ENCODE measurements around the gene PRDM11.

The PRDM11 gene

GRCh38 chr11:45188127-45188526, 41.7 kb downstream of the PRDM11 start:
- DNase-seq (ENCODE audit: low read depth in 1 of 2, low spot score in 1 of 2), result no peak
- TF ChIP-seq JUND (IDR thresholded peaks at IDR 0.05; ENCODE audit: low read depth), result no peak
- in situ Hi-C loops (cut with HindIII; ENCODE audit: low pct_unique_long_range_greater_than_20kb, low sequenced_read_pairs), result no loop called here

GRCh38 chr11:45189230-45189629, 42.8 kb downstream of the PRDM11 start:
- in situ Hi-C loops (cut with HindIII; ENCODE audit: low pct_unique_long_range_greater_than_20kb, low sequenced_read_pairs), result no loop called here
- no peak for TF ChIP-seq JUND (IDR thresholded peaks at IDR 0.05; ENCODE audit: low read depth)
- DNase-seq (ENCODE audit: low read depth in 1 of 2, low spot score in 1 of 2), result no peak

GRCh38 chr11:45193695-45194094, 47.3 kb downstream of the PRDM11 start:
- in situ Hi-C loops (cut with HindIII; ENCODE audit: low pct_unique_long_range_greater_than_20kb, low sequenced_read_pairs), result no loop called here
- TF ChIP-seq JUND (IDR thresholded peaks at IDR 0.05; ENCODE audit: low read depth), result no peak
- DNase-seq (ENCODE audit: low read depth in 1 of 2, low spot score in 1 of 2), result no peak

GRCh38 chr11:45204761-45205160, 58.3 kb downstream of the PRDM11 start:
- no peak for DNase-seq (ENCODE audit: low read depth in 1 of 2, low spot score in 1 of 2)
- TF ChIP-seq JUND (IDR thresholded peaks at IDR 0.05; ENCODE audit: low read depth), result no peak
- in situ Hi-C loops (cut with HindIII; ENCODE audit: low pct_unique_long_range_greater_than_20kb, low sequenced_read_pairs), result no loop called here

- no peak for DNase-seq (ENCODE audit: low read depth in 1 of 2, low spot score in 1 of 2)
- in situ Hi-C loops (cut with HindIII; ENCODE audit: low pct_unique_long_range_greater_than_20kb, low sequenced_read_pairs), result no loop called here
- no peak for TF ChIP-seq JUND (IDR thresholded peaks at IDR 0.05; ENCODE audit: low read depth)
Measured at GRCh38 chr11:45205978-45206377, 59.5 kb downstream of the PRDM11 start.

GRCh38 chr11:45208135-45208534, 61.7 kb downstream of the PRDM11 start:
- no peak for DNase-seq (ENCODE audit: low read depth in 1 of 2, low spot score in 1 of 2)
- no peak for TF ChIP-seq JUND (IDR thresholded peaks at IDR 0.05; ENCODE audit: low read depth)
- in situ Hi-C loops (cut with HindIII; ENCODE audit: low pct_unique_long_range_greater_than_20kb, low sequenced_read_pairs), result no loop called here

GRCh38 chr11:45209000-45209879, 62.8 kb downstream of the PRDM11 start:
- no peak for TF ChIP-seq JUND (IDR thresholded peaks at IDR 0.05; ENCODE audit: low read depth)
- DNase-seq (ENCODE audit: low read depth in 1 of 2, low spot score in 1 of 2), result no peak
- in situ Hi-C loops (cut with HindIII; ENCODE audit: low pct_unique_long_range_greater_than_20kb, low sequenced_read_pairs), result no loop called here

- in situ Hi-C loops (cut with HindIII; ENCODE audit: low pct_unique_long_range_greater_than_20kb, low sequenced_read_pairs), result no loop called here
- no peak for DNase-seq (ENCODE audit: low read depth in 1 of 2, low spot score in 1 of 2)
Measured at GRCh38 chr11:45209891-45210699, 63.7 kb downstream of the PRDM11 start.

GRCh38 chr11:45210846-45211245, 64.4 kb downstream of the PRDM11 start:
- no peak for TF ChIP-seq JUND (IDR thresholded peaks at IDR 0.05; ENCODE audit: low read depth)
- in situ Hi-C loops (cut with HindIII; ENCODE audit: low pct_unique_long_range_greater_than_20kb, low sequenced_read_pairs), result no loop called here
- no peak for DNase-seq (ENCODE audit: low read depth in 1 of 2, low spot score in 1 of 2)

More at GRCh38 chr11:45209891-45210699, 63.7 kb downstream of the PRDM11 start:
- no peak for TF ChIP-seq JUND (IDR thresholded peaks at IDR 0.05; ENCODE audit: low read depth)

- in situ Hi-C loops (cut with HindIII; ENCODE audit: low pct_unique_long_range_greater_than_20kb, low sequenced_read_pairs), result no loop called here
- TF ChIP-seq JUND (IDR thresholded peaks at IDR 0.05; ENCODE audit: low read depth), result no peak
- no peak for DNase-seq (ENCODE audit: low read depth in 1 of 2, low spot score in 1 of 2)
Measured at GRCh38 chr11:45211732-45212131, 65.3 kb downstream of the PRDM11 start.

GRCh38 chr11:45212566-45213315, 66.3 kb downstream of the PRDM11 start:
- TF ChIP-seq JUND (IDR thresholded peaks at IDR 0.05; ENCODE audit: low read depth), result no peak
- no peak for DNase-seq (ENCODE audit: low read depth in 1 of 2, low spot score in 1 of 2)
- in situ Hi-C loops (cut with HindIII; ENCODE audit: low pct_unique_long_range_greater_than_20kb, low sequenced_read_pairs), result no loop called here

GRCh38 chr11:45213316-45213665, 66.9 kb downstream of the PRDM11 start:
- DNase-seq (ENCODE audit: low read depth in 1 of 2, low spot score in 1 of 2), result no peak
- TF ChIP-seq JUND (IDR thresholded peaks at IDR 0.05; ENCODE audit: low read depth), result no peak
- in situ Hi-C loops (cut with HindIII; ENCODE audit: low pct_unique_long_range_greater_than_20kb, low sequenced_read_pairs), result no loop called here

All from T47D (cell line).